ENCODE data around the gene NOL7. TPM values are rescaled to one million over a fixed set of nuclear protein-coding genes. Genes with fewer than 3 reads are reported as not detected.
A peak's percentile ranks its signal among the peaks of the same experiment; 100 is the strongest.

The NOL7 gene
- total RNA-seq, 1 donor from 2014 or later, result 40.4 TPM

DNA sequence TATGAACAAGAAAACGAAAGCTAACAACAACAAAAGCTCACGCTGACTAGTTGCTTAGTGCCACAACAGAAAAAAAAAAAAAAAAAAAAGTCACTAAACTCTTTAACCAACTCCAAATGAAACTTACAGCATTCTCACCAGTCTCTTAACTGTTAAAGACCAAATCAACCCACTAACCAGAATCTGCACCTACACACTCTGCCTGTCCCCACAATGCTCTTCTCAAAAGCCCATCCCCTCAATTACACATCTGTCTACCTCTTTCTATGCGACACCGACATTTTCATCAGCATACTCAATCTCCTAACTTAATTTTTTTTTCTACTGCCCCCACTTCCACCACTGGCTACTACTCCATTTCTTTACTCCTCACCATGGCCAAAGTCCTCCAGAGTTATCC is 34.3 kb downstream of the NOL7 start:
- DNase-seq (ENCODE audit: low read depth in 2 of 2), result no peak

- DNase-seq (ENCODE audit: low read depth in 2 of 2), result peak in 1 of 2 donors; percentile 82
Observed at GRCh38 chr6:13653296-13653695, 38.2 kb downstream of the NOL7 start.

- DNase-seq (ENCODE audit: low read depth in 2 of 2), result peak in 1 of 2 donors; percentile 29
Observed at GRCh38 chr6:13654496-13654895, 39.4 kb downstream of the NOL7 start.

- no peak for DNase-seq (ENCODE audit: low read depth in 2 of 2)
Observed at GRCh38 chr6:13655700-13656099, 40.6 kb downstream of the NOL7 start.

DNA sequence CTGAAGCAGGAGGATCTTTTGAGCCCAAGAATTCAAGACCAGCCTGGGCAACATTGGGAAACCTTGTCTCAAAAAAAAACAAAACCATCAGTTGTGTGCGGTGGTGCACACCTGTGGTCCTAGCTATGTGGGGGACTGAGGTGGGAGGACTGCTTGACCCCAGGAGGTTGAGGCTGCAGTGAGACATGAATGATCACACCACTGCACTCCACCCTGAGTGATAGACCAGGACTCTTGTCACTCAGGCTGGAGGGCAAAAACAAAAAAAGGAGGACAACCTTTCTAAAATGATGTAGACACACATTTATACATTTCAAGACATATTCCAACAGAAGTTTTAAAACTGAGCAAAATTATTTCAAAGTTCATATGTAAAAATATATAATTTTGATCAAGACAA is 45.1 kb downstream of the NOL7 start:
- DNase-seq (ENCODE audit: low read depth in 2 of 2), result no peak

- DNase-seq (ENCODE audit: low read depth in 2 of 2), result no peak
Observed at GRCh38 chr6:13660893-13661292, 45.8 kb downstream of the NOL7 start.

DNA sequence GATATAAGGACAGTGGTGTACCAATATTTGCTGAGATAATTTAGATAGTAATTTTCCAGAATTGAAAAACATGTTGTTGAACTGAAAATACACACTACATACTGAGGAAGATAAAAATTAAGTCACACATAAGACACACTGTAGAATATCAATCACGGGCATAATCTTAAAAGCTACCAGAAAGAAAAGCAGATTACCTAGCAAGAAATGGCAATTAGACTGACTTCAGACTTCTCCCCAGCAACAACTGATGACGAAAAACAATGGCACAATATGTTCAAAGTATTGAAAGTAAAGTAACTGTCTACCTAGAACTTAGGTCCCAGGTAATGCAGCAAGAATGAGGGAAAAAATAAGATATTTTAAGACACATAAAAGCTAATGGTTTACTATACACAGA is 46.5 kb downstream of the NOL7 start:
- no peak for DNase-seq (ENCODE audit: low read depth in 2 of 2)

- no peak for DNase-seq (ENCODE audit: low read depth in 2 of 2)
Observed at GRCh38 chr6:13662651-13663334, 47.7 kb downstream of the NOL7 start.

GRCh38 chr6:13663986-13664385 is 48.9 kb downstream of the NOL7 start:
- no peak for DNase-seq (ENCODE audit: low read depth in 2 of 2)

GRCh38 chr6:13664703-13665352 is 49.7 kb downstream of the NOL7 start:
- no peak for DNase-seq (ENCODE audit: low read depth in 2 of 2)

DNA sequence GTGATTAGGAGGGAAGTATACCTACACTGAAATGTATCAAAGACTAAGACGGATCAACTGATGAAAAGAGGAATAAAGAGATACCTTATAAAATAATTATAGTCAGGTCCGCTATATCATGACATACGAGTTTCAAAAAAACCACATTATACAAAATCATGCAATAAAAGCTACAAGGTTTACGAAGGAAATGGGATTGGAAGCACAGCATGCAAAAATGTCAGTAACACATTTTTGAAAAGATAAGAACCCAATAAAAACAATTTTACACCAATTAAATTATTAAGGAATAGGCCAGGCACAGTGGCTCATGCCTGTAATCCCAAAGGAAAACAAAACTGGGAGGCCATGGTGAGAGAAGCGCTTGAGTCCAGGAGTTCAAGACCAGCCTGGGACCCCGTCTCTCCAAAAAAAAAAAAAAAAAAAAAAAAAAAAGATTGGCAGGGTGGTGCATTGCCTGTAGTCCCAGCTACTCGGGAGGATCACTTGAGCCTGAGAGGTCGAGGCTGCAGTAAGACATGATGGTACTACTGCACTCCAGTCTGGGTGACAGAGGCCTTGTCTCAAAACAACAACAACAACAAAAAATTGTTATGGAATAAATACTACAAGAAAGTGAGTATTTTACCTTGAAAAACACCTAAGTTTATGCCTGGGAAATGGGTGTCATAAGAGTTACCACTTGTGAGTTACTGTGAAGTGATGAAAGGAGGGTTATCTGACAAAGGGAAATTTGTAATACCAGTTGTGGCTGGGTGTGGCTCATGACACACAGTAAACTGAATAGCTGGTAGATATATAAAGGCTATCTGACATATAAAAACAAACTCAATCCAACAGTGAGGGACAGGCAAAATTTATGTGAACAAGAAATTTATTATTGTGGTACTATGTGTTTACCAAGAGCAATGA is 51.3 kb downstream of the NOL7 start:
- no peak for DNase-seq (ENCODE audit: low read depth in 2 of 2)

GRCh38 chr6:13667655-13668054 is 52.5 kb downstream of the NOL7 start:
- DNase-seq (ENCODE audit: low read depth in 2 of 2), result no peak

DNA sequence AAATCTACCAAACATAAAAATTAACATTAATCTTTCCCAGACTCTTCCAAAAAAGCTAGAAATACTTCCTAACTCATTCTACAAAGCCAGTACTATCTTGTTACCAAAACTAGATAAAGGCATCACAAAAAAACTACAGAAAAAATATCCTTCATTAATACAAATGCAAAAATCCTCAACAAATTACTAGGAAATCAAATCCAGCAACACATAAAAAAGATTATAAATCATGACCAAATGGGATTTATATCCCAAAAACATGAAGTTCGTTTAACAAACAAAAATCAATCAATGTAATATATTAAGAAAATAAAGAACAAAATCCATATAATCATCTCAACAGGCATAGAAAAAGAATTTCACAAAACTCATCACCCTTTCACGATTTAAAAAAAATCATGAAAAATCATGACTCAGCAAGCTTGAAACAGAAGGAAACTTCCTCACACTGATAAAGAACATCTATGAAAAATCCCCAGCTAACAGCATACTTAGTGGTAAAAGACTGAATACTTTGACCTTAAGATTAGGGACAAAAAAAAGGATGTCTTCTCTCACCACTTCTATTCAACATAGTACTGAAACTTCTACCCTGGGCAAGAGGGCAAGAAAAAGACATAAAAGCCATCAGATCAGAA is 53.3 kb downstream of the NOL7 start:
- DNase-seq (ENCODE audit: low read depth in 2 of 2), result no peak

DNA sequence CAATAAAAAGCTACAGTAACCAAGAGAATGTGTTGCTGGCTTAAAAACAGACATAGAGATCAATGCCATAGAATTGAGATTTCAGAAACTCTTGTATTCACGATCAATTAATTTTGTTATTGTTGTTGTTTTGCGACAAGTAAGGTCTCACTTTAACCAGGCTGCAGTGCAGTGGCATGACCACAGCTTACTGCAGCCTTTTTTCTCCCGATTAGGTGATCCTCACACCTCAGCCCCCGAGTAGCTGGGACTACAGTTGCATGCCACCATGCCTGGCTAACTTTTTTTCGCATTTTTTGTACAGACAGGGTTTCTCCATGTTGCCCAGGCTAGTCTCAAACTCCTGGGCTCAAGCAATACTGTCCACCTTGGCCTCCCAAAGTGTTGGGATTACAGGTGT is 54.3 kb downstream of the NOL7 start:
- no peak for DNase-seq (ENCODE audit: low read depth in 2 of 2)

Other genes with a start within 250 kb of the NOL7 start
- 19.2 and 26.7 TPM in 2 replicates for gene GFOD1, start 127.7 kb upstream of the NOL7 start, total RNA-seq
- gene SIRT5, start 40.7 kb upstream of the NOL7 start, total RNA-seq, result 7.0 and 7.8 TPM in 2 replicates
- 20.4 and 25.9 TPM in 2 replicates for gene RANBP9, start 96.5 kb downstream of the NOL7 start, total RNA-seq
- 6.5 and 7.0 TPM in 2 replicates for gene MCUR1, start 199.2 kb downstream of the NOL7 start, total RNA-seq

Measured in dermis microvascular lymphatic vessel endothelial cell (primary cell).